ENCODE data around the gene SALL2.

Gene SALL2

GRCh38 chr14:21476523-21476924, 49.6 kb downstream of the SALL2 start:
- peak; percentile 89 for DNase-seq

- DNase-seq, result no peak
Measured at GRCh38 chr14:21475767-21476522, 50.2 kb downstream of the SALL2 start.
